Endothelial cell of hepatic sinusoid (primary cell): Measurements from ENCODE around the gene SGTA.

Experiments used
- in situ Hi-C: cut with HindIII; loops from 2 replicates; pipeline ENCODE4 v1.10.0; 2017; ENCODE audit warnings: low sequenced_read_pairs

Gene SGTA

DNA sequence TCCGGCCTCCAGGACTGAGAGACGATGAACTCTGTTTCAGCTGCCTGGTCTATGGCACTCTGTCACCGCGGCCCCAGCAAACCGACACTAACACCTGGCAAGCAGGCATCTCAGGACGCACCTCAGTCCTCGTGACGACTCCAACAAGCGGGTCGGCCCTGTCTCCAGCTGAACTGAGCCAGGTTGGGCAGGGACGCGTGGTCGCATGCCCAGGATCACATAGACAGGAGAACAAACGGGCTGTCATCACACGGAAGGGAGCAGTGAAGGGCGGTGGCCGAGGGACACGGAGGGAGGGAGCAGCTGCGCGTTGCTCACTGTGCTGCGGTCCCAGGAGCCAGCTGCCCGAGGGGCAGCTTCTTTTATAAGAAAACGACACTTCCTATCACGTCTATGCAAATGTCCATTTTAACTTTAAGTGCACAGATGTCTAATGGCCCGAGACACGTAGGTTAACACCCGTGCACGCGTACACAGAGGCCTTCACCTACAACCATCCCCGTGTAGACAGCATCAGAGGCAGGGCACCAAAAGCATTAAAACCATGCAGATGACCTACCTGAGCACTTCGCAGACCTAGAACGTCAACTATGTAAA is 8.9 kb downstream of the SGTA start:
- in situ Hi-C loops: no loop called here

DNA sequence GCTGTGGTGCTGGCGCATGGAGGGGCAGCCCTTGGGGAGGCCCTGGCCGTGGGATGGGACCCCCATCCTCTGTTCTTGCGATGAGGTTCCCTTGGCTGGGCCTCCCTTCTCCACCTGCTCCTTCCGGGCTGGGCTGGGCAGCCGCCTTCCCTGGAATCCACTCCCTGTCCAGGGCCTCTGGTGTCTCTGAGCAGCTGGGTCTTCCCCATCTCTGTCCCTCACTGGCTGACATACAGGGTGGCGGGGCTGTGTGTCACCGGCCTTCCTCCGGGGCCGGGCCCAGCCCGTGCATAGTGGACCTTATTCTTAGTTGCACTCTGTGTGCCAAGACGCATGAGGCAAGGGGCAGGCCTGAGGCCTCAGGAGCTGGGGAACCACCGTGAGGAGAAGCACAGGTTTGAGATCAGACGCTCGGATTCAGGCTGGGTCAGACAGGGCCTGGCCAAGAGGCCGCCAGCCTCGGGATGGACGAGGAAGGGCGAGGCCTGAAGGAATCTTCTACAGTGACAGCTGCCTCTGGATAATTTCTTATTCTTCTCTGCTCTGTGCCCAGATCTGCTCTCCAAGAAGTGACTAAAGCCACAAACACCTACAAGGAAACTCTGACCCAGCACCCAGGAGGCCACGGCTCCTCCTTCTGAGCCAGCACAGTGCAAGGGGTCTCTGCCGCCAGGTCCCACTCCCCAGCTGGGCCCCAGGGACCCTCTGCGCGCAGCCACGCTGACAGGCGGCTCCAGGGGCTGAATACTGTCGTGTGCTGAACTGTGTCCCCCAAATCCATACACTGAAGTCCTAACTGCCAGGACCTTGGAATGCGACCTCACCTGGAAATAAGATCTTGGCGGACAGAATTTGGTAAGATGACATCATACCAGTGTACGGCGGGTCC is 11.0 kb downstream of the SGTA start:
- in situ Hi-C loops: no loop called here

DNA sequence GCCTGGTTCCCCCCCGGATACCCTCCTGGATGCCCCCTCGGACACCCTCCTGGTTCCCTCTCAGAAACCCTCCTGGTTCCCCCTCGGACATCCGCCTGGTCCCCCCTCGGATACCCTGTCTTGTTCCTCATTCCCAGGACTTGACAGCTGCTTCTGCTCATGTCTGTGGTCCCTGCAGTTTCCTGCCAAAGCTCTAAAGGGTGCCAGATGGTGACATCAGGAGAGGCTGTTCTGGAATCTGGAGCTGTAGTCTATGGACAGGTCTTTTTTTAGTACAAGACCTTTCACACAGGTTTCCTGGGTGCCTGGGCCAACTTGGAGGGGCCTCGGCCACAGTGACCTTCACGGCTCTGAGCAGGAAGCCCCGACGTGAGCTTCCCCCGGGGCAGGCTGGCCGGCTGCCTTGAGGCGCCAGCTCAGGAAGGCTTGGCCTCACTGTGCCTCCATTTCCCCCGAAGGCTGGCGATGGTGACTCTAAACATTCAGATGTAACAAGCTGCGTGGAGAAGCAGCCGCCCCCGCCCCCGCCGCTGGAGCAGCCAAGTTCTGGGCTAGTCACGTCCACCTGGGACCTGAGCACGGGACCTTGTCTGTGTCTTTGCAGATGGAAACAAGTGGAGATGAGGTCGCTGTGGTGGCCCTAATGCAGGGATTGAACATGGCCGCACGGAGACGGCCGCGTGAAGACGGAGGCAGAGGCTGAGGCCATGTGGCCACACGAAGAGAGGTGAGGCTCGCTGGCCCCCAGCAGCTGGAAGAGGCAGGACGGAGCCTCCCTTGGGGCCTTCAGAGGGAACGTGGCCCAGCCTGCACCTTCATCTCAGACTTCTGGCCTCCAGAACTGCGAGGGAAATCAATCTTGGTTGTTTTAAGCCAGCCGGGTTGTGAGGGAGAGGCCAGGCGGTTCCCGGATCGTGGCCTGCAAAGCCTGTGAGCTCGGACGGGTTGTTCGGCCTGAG is 12.7 kb downstream of the SGTA start:
- in situ Hi-C loops: no loop called here

DNA sequence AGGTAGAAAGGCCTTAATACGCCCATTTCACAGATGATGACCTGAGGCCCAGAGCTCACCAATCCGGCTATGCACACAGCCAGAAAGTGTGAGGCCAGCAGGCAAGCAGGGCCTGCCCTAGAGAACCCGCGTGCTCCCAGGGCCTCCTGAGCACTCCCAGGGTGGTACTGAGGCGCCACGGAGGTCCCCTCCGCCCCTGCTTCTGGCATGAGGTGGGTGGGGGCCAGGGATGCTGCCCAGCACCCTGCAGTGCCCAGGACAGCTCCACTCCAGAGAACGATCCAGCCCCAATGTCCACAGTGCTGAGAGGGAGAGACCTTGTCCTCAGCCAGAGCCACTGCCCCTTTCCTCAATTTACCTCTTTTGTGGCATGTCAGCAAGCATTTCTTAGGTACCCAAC is 13.9 kb downstream of the SGTA start:
- in situ Hi-C loops: no loop called here

DNA sequence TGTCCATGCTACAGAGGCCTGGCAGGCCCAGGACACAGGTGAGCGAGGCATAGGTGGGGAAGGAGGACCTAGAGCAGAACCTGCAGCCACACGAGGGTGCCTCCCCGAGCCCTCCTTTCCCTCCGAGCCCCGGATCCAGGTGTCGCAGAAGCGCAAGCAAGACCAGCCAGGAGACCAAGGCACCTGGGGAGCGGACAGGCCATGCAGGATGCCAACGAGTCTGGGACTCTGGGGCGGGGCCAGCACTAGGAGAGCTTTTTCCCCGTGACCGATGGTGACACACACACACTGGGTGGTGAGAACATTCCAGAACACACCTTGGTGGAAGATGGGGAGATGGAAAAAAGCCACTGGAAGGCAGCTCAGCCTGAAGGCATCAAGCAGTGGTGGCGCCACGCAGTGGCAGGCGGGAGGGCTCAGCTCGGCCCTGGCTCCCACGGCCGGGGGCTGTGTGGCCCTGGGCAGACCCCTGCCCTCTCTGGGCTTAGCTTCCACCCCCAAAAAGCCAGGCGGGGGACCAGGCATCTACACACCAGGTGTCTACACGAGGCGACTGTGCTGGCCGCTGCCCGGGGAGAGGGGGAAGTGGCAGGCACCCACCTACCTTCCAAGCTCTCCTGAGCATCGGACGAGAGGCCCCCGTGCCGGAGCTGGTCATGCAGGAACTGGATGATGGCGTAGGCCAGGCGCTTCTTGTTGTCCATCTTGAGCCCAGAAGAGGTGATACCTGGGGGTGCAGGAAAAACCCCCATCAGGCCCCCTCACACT is 14.5 kb downstream of the SGTA start:
- in situ Hi-C loops: no loop called here

DNA sequence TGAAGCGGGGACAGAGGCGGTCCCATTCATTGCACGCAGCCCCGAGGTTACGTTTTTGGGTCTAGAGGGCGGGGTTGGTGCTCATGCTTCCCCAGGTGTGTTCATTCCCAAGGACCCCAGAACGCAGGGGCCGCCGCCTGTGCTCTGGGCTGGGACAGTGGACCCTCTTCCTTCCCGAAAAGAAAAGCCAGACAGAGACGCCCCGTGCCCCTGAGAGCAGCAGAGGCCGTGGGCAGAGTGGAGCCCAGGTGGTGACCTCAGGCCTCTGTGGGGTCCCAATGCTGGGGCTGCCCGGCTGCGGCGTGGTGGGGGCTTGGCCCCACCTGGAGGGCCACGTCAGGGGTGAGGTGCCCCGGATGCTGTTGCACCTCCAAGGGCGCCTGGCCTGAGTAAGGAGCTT is 15.4 kb downstream of the SGTA start:
- in situ Hi-C loops: no loop called here

- in situ Hi-C loops: no loop called here
Observed at GRCh38 chr19:2766594-2767372, 16.3 kb downstream of the SGTA start.

DNA sequence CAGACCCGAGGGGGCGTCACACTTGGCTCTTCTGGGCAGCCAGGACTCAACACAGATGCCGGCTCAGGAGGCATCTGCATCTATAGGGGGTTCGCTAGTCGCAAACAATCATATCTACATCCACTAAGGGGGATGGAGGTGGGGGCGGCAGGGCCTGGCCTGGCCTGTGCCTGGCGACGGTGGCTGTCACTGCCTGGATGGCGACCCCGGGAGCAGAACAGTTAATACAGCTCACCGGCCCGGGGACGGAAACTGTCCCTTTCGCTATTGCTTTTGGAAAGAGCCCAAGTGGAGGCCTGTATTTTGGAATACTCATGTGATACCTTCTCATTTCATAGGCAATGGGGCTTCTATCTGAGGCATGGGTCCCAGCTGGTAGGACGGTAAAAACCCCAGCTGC is 17.7 kb downstream of the SGTA start:
- in situ Hi-C loops: no loop called here

- in situ Hi-C loops: no loop called here
Observed at GRCh38 chr19:2764945-2765344, 18.1 kb downstream of the SGTA start.

DNA sequence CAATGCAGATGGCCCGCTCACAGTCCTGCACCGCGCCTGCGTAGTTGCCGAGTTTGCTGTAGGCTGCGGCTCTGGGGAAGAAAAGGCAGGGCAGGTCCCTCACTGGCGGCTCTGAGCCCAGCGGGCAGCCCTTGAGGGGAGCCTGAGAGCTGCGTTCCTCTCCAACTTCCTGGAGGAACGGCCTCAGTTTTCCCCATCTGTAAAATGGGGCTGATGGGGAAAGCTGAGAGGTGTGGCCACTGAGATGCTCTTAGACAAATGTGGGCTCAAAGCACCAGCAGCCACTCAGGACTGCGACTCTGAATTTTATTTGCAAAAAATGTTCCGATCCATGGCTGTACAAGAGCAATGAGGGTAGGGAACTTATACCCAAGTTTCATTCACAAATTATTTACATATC is 19.4 kb downstream of the SGTA start:
- in situ Hi-C loops: no loop called here

DNA sequence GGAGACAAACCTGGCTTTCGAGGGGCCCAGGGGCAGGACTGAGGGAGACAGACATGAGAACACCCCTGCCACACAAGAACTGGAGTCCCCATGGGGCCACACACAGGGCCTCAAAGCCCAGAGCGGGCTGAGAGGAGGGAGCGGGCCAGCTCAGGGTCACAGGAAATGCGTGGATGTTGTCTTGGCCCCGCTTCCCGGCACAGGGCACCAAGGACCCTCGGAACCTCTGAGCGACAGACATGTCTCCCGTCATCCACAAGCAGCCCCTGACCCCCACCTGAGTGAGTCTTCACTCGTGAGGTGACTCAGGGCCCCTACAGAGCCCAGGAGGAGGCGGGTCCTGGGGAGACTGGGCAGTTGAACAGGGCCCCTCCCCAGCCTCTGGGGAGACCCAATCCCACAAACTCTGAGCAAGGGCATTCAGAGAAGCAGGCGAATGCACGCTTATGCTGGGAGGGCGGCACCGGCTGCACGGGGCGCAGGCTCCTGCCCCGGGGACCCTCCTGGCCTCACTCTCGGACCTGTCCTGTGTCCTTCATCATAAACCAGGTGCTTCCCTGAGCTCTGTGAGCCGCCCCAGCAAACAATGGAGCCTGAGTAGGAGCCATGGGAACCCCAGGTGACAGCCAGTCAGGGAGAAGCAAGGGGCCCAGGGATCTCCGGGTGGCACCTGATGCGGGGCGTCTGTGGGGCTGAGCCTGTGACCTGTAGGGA is 20.1 kb downstream of the SGTA start:
- in situ Hi-C loops: no loop called here

GRCh38 chr19:2761876-2762782 is 20.9 kb downstream of the SGTA start:
- in situ Hi-C loops: no loop called here

DNA sequence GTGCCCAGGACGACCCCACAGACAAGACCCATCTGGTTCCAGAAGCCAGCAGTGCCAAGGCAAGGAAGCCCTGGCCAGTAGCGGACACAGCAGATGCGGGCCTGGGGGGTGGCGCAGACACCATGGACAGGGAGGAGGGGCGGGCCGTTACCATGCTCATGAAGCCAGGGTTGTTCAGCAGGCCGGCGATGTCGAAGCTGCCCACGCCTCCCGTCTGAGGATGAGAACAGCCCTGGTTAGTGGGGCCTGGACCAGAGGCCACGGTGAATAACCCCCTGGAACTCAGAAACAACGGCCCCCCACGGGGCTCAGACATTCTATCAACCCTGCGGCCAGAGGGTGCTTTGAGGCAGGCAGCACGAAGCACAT is 21.8 kb downstream of the SGTA start:
- in situ Hi-C loops: no loop called here

DNA sequence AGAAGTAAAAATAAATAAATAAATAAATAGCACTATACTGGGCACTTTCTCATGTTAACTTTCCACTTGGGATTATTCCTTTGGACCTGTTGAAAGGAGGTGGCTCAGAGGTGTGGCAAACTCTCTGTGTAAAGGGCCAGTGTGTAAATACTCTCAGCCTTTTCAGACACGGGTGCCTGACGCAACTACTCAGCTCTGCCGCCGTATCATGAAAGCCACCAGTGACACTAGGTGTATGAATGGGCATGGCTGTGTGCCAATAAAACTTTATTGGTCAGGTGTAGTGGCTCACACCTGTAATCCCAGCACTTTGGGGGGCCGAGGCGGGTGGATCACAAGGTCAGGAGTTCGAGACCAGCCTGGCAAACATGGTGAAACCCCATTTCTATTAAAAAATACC is 23.1 kb downstream of the SGTA start:
- in situ Hi-C loops: loop anchor here (10.0 kb wide), 1 partner anchor 125 kb away; no protein-coding TSS in a partner anchor

DNA sequence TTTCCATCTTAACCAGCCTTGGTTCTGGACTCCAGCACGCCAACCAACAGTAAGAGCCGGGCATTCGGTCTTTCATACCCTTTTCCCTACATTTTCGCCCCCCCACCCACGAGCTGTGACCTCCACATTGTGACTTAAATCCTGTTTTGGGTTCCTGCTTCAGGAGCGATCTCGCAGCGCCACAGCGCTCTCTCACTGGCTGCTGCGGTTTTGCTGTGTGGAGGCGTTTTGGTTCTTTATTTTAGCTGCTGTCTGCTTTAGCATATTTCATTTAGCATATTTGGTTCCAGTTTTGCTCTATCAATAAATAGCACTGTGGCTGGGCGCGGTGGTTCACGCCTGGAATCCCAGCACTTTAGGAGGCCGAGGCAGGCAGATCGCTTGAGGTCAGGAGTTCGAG is 23.7 kb downstream of the SGTA start:
- in situ Hi-C loops: loop anchor here (10.0 kb wide), 1 partner anchor 125 kb away; no protein-coding TSS in a partner anchor

DNA sequence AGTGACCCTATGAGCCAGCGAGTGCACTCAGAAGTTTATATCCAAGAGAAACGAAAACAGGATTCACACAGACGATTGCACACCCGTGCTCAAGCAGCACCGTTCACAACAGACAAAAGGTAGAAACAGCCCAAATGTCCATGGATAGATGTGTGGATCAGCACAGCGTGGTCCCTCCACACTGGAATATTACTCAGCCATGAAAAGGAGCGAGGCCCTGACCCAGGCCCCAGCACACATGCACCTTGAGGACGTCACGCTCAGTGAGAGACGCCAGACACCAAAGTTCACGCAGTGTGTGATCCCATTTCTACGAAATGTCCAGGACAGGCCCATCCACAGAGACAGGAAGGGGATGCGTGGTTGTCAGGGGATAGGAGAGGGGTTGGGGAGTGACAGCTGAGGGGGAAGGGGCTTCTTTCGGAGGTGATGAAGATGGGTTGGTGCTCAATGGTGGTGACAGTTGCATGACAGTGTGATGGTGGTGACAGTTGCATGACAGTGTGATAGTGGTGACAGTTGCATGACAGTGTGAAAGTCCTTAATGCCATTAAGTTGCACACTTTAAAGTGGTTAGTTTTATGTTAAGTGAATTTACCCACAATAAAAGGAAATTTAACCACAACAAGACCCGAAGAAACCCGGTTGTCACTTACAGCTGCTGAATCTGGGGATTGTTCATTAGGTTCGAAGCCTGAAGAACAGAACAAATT is 24.3 kb downstream of the SGTA start:
- in situ Hi-C loops: loop anchor here (10.0 kb wide), 1 partner anchor 124 kb away; no protein-coding TSS in a partner anchor
